ENCODE data around the gene CLN6. TPM values are rescaled to one million over a fixed set of nuclear protein-coding genes. Genes with fewer than 3 reads are reported as not detected.

Gene CLN6
- total and polyA plus RNA-seq, 9 of the 15 experiments (the other 6 are each of a cell fraction or from before 2014, with no cell fraction given): 0.71 to 53.3 (median 39.3) TPM

DNA sequence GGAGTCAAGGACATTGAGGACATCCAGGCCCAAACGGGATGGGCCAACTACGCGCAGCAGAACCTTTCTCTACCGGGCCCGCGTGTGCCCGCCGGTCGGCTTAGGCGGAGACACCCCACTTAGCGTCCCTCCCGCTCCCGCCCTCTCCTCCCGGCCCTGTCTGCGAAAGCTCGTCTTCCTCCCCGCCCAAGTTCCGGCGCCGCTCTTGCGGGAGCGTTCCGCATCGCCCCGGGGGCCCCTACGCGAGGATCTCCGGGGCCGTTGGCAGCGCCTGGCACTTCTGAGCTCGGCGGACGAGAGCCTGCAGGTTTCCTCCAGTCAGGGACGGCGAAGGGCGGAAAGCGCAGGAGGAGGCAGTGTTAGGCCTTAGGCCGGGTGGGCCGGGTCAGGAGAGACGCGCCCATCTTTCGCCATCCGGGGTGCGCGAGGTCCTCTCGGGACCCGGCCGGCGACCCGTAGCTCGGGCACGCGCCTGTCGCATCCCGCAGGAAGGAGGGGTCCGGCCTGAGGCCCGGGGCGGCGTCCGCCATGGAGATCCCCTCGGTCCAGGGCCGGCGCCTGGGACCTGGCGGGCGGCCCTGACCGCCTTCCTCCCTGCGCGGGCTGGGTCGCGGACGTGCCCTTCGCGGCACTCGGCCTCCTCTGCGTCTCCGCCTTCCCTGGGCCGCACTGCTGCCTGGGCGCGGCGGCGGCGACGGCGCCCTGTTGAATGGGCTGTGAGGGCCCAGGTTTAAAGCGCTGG, 48.2 kb upstream of the CLN6 start, which contains the start of gene FEM1B (continued):
- TF ChIP-seq HNRNPL (IDR thresholded peaks at IDR 0.05; ENCODE audit: low read depth, low read length) (peak; percentile 90), ZFX (CRISPR knock-in tag; IDR thresholded peaks at IDR 0.05) (peak; percentile 99), EGR1 (conservative IDR thresholded peaks at IDR 0.05) (no peak), RBM17 (IDR thresholded peaks at IDR 0.05; ENCODE audit: borderline replicate concordance, low read depth, low read length) (no peak), NR3C1 (CRISPR knock-in tag; IDR thresholded peaks at IDR 0.05) (peak; percentile 58), KDM2B (CRISPR knock-in tag; IDR thresholded peaks at IDR 0.05) (no peak), CCAR2 (IDR thresholded peaks at IDR 0.05; ENCODE audit: low read depth, low read length) (no peak), RFX1 (IDR thresholded peaks at IDR 0.05) (no peak), ZNF764 (CRISPR knock-in tag; IDR thresholded peaks at IDR 0.05; ENCODE audit: low read depth) (0 out of 2 replicates have a peak, but pooled peaks have one; percentile 43), RUNX1 (IDR thresholded peaks at IDR 0.05; ENCODE audit: low read depth) (no peak), ZBTB17 (CRISPR knock-in tag; IDR thresholded peaks at IDR 0.05) (0 out of 2 replicates have a peak, but pooled peaks have one; percentile 52)
- TF ChIP-seq, protein P1, sequence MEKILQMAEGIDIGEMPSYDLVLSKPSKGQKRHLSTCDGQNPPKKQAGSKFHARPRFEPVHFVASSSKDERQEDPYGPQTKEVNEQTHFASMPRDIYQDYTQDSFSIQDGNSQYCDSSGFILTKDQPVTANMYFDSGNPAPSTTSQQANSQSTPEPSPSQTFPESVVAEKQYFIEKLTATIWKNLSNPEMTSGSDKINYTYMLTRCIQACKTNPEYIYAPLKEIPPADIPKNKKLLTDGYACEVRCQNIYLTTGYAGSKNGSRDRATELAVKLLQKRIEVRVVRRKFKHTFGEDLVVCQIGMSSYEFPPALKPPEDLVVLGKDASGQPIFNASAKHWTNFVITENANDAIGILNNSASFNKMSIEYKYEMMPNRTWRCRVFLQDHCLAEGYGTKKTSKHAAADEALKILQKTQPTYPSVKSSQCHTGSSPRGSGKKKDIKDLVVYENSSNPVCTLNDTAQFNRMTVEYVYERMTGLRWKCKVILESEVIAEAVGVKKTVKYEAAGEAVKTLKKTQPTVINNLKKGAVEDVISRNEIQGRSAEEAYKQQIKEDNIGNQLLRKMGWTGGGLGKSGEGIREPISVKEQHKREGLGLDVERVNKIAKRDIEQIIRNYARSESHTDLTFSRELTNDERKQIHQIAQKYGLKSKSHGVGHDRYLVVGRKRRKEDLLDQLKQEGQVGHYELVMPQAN (IDR thresholded peaks at IDR 0.05; ENCODE audit: borderline replicate concordance): peak; percentile 58; the same call in 1 of the 2 replicates
- TF ChIP-seq, protein P2, sequence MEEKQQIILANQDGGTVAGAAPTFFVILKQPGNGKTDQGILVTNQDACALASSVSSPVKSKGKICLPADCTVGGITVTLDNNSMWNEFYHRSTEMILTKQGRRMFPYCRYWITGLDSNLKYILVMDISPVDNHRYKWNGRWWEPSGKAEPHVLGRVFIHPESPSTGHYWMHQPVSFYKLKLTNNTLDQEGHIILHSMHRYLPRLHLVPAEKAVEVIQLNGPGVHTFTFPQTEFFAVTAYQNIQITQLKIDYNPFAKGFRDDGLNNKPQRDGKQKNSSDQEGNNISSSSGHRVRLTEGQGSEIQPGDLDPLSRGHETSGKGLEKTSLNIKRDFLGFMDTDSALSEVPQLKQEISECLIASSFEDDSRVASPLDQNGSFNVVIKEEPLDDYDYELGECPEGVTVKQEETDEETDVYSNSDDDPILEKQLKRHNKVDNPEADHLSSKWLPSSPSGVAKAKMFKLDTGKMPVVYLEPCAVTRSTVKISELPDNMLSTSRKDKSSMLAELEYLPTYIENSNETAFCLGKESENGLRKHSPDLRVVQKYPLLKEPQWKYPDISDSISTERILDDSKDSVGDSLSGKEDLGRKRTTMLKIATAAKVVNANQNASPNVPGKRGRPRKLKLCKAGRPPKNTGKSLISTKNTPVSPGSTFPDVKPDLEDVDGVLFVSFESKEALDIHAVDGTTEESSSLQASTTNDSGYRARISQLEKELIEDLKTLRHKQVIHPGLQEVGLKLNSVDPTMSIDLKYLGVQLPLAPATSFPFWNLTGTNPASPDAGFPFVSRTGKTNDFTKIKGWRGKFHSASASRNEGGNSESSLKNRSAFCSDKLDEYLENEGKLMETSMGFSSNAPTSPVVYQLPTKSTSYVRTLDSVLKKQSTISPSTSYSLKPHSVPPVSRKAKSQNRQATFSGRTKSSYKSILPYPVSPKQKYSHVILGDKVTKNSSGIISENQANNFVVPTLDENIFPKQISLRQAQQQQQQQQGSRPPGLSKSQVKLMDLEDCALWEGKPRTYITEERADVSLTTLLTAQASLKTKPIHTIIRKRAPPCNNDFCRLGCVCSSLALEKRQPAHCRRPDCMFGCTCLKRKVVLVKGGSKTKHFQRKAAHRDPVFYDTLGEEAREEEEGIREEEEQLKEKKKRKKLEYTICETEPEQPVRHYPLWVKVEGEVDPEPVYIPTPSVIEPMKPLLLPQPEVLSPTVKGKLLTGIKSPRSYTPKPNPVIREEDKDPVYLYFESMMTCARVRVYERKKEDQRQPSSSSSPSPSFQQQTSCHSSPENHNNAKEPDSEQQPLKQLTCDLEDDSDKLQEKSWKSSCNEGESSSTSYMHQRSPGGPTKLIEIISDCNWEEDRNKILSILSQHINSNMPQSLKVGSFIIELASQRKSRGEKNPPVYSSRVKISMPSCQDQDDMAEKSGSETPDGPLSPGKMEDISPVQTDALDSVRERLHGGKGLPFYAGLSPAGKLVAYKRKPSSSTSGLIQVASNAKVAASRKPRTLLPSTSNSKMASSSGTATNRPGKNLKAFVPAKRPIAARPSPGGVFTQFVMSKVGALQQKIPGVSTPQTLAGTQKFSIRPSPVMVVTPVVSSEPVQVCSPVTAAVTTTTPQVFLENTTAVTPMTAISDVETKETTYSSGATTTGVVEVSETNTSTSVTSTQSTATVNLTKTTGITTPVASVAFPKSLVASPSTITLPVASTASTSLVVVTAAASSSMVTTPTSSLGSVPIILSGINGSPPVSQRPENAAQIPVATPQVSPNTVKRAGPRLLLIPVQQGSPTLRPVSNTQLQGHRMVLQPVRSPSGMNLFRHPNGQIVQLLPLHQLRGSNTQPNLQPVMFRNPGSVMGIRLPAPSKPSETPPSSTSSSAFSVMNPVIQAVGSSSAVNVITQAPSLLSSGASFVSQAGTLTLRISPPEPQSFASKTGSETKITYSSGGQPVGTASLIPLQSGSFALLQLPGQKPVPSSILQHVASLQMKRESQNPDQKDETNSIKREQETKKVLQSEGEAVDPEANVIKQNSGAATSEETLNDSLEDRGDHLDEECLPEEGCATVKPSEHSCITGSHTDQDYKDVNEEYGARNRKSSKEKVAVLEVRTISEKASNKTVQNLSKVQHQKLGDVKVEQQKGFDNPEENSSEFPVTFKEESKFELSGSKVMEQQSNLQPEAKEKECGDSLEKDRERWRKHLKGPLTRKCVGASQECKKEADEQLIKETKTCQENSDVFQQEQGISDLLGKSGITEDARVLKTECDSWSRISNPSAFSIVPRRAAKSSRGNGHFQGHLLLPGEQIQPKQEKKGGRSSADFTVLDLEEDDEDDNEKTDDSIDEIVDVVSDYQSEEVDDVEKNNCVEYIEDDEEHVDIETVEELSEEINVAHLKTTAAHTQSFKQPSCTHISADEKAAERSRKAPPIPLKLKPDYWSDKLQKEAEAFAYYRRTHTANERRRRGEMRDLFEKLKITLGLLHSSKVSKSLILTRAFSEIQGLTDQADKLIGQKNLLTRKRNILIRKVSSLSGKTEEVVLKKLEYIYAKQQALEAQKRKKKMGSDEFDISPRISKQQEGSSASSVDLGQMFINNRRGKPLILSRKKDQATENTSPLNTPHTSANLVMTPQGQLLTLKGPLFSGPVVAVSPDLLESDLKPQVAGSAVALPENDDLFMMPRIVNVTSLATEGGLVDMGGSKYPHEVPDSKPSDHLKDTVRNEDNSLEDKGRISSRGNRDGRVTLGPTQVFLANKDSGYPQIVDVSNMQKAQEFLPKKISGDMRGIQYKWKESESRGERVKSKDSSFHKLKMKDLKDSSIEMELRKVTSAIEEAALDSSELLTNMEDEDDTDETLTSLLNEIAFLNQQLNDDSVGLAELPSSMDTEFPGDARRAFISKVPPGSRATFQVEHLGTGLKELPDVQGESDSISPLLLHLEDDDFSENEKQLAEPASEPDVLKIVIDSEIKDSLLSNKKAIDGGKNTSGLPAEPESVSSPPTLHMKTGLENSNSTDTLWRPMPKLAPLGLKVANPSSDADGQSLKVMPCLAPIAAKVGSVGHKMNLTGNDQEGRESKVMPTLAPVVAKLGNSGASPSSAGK (IDR thresholded peaks at IDR 0.05): peak; percentile 79
- TF ChIP-seq, protein P3, sequence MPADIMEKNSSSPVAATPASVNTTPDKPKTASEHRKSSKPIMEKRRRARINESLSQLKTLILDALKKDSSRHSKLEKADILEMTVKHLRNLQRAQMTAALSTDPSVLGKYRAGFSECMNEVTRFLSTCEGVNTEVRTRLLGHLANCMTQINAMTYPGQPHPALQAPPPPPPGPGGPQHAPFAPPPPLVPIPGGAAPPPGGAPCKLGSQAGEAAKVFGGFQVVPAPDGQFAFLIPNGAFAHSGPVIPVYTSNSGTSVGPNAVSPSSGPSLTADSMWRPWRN (IDR thresholded peaks at IDR 0.05; ENCODE audit: low read depth): peak; percentile 60; the same call in 1 of the 2 replicates
